HG03457 (cell line): ENCODE measurements around the gene IL1F10.
A peak's percentile ranks its signal among the peaks of the same experiment; 100 is the strongest.

Experiments
- ATAC-seq: cut with Tn5 transposase; IDR thresholded peaks from one replicate; pipeline ENCODE4 v1.9.1; 2021; ENCODE audit warnings: moderate number of reproducible peaks; ENCODE audit not compliant: unreplicated experiment

The IL1F10 gene

GRCh38 chr2:113111823-113112287, 44.1 kb downstream of the IL1F10 start:
- ATAC-seq, result no peak

GRCh38 chr2:113112441-113112840, 44.7 kb downstream of the IL1F10 start:
- no peak for ATAC-seq

- no peak for ATAC-seq
Measured at GRCh38 chr2:113112871-113113270, 45.1 kb downstream of the IL1F10 start.

GRCh38 chr2:113113807-113114206, 46.0 kb downstream of the IL1F10 start:
- ATAC-seq, result no peak

- no peak for ATAC-seq
Measured at GRCh38 chr2:113114224-113114945, 46.6 kb downstream of the IL1F10 start.

- ATAC-seq, result no peak
Measured at GRCh38 chr2:113114996-113115395, 47.2 kb downstream of the IL1F10 start.

GRCh38 chr2:113116100-113116958, 48.6 kb downstream of the IL1F10 start:
- ATAC-seq, result peak; percentile 46

GRCh38 chr2:113117541-113118262, 49.9 kb downstream of the IL1F10 start:
- ATAC-seq, result no peak

- ATAC-seq, result no peak
Measured at GRCh38 chr2:113118263-113118657, 50.5 kb downstream of the IL1F10 start.

- ATAC-seq, result no peak
Measured at GRCh38 chr2:113119111-113119510, 51.3 kb downstream of the IL1F10 start.

- ATAC-seq, result no peak
Measured at GRCh38 chr2:113120861-113121260, 53.1 kb downstream of the IL1F10 start.

- no peak for ATAC-seq
Measured at GRCh38 chr2:113122364-113122763, 54.6 kb downstream of the IL1F10 start.

- ATAC-seq, result no peak
Measured at GRCh38 chr2:113123726-113124125, 56.0 kb downstream of the IL1F10 start.

- peak; percentile 54 for ATAC-seq
Measured at GRCh38 chr2:113124181-113124961, 56.6 kb downstream of the IL1F10 start.
